ENCODE data around the gene DLG2.

- TF ChIP-seq FOXJ3 (CRISPR knock-in tag; IDR thresholded peaks at IDR 0.05; ENCODE audit: borderline replicate concordance) (no peak), ATF6 (CRISPR knock-in tag; IDR thresholded peaks at IDR 0.05) (no peak), CTCF (IDR thresholded peaks at IDR 0.05) (no peak), GABPB1 (CRISPR knock-in tag; IDR thresholded peaks at IDR 0.05) (no peak)
- TF ChIP-seq, protein P1, sequence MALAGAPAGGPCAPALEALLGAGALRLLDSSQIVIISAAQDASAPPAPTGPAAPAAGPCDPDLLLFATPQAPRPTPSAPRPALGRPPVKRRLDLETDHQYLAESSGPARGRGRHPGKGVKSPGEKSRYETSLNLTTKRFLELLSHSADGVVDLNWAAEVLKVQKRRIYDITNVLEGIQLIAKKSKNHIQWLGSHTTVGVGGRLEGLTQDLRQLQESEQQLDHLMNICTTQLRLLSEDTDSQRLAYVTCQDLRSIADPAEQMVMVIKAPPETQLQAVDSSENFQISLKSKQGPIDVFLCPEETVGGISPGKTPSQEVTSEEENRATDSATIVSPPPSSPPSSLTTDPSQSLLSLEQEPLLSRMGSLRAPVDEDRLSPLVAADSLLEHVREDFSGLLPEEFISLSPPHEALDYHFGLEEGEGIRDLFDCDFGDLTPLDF (CRISPR knock-in tag; IDR thresholded peaks at IDR 0.05) = no peak
These were observed 278.2 kb downstream of the DLG2 start for GRCh38 chr11:85348945-85349344.

Measured in WTC11 (cell line).